ENCODE measurements around the gene IGSF5. TPM values are rescaled to one million over a fixed set of nuclear protein-coding genes. Genes with fewer than 3 reads are reported as not detected.
"Not testable (repeated sequence)": the region's sequence is repeated elsewhere in the genome, so short reads cannot be mapped to it uniquely, and the experiment has no call there.

IGSF5 gene
- total RNA-seq, 3 donors from 2014 or later: 0.23 to 0.29 (median 0.25) TPM

GRCh38 chr21:39738566-39738965, 6.4 kb upstream of the IGSF5 start:
- TF ChIP-seq CTCF (IDR thresholded peaks at IDR 0.05): no peak
- ATAC-seq (no peak), DNase-seq (no peak)

GRCh38 chr21:39739531-39739930, 5.5 kb upstream of the IGSF5 start:
- H3K36me3 ChIP-seq (ENCODE audit: low read depth); DNase-seq; H3K4me1 ChIP-seq (ENCODE audit: low read depth); H3K9me3 ChIP-seq; intact Hi-C loops (cut with DNase I, micrococcal nuclease); H3K4me3 ChIP-seq; ATAC-seq: not testable (repeated sequence)

More at GRCh38 chr21:39738566-39738965, 6.4 kb upstream of the IGSF5 start:
- no peaks in the 10 kb centered on the region for H3K36me3 ChIP-seq (ENCODE audit: low read depth)
- intact Hi-C loops (cut with DNase I, micrococcal nuclease): no loop called here
- H3K9me3 ChIP-seq: no peaks in the 10 kb centered on the region
- no peaks in the 10 kb centered on the region for H3K4me1 ChIP-seq (ENCODE audit: low read depth)
- H3K4me3 ChIP-seq: no peak overlapping the region

- intact Hi-C loops (cut with DNase I, micrococcal nuclease); H3K4me3 ChIP-seq; H3K36me3 ChIP-seq (ENCODE audit: low read depth); DNase-seq; H3K4me1 ChIP-seq (ENCODE audit: low read depth); ATAC-seq; H3K9me3 ChIP-seq: not testable (repeated sequence)
These were observed 2.4 kb upstream of the IGSF5 start for GRCh38 chr21:39742561-39742960.

GRCh38 chr21:39745332-39745731, 349 bp downstream of the IGSF5 start:
- H3K9me3 ChIP-seq; DNase-seq; intact Hi-C loops (cut with DNase I, micrococcal nuclease); ATAC-seq; H3K4me3 ChIP-seq; H3K36me3 ChIP-seq (ENCODE audit: low read depth); H3K4me1 ChIP-seq (ENCODE audit: low read depth): not testable (repeated sequence)

GRCh38 chr21:39750670-39751069, 5.7 kb downstream of the IGSF5 start:
- DNase-seq (no peak), ATAC-seq (no peak)
- Histone ChIP-seq H3K36me3 (ENCODE audit: low read depth) (no peaks in the 10 kb centered on the region), H3K4me1 (ENCODE audit: low read depth) (no peaks in the 10 kb centered on the region), H3K4me3 (no peak overlapping the region), H3K9me3 (no peaks in the 10 kb centered on the region)
- intact Hi-C loops (cut with DNase I, micrococcal nuclease): no loop called here
- TF ChIP-seq CTCF (IDR thresholded peaks at IDR 0.05): no peak

- Histone ChIP-seq H3K36me3 (ENCODE audit: low read depth) (no peaks in the 10 kb centered on the region), H3K9me3 (no peaks in the 10 kb centered on the region), H3K4me1 (ENCODE audit: low read depth) (no peaks in the 10 kb centered on the region), H3K4me3 (no peak overlapping the region)
- TF ChIP-seq CTCF (IDR thresholded peaks at IDR 0.05): no peak
- DNase-seq: no peak
- intact Hi-C loops (cut with DNase I, micrococcal nuclease): no loop called here
- no peak for ATAC-seq
These were observed 9.8 kb downstream of the IGSF5 start for GRCh38 chr21:39754811-39755210.

GRCh38 chr21:39756285-39756684, 11.3 kb downstream of the IGSF5 start:
- intact Hi-C loops (cut with DNase I, micrococcal nuclease): no loop called here
- no peaks in the 10 kb centered on the region for H3K4me1 ChIP-seq (ENCODE audit: low read depth)
- TF ChIP-seq CTCF (IDR thresholded peaks at IDR 0.05): no peak
- H3K9me3 ChIP-seq: no peaks in the 10 kb centered on the region
- no peaks in the 10 kb centered on the region for H3K36me3 ChIP-seq (ENCODE audit: low read depth)
- no peak overlapping the region for H3K4me3 ChIP-seq
- ATAC-seq: no peak
- no peak for DNase-seq
